Measurements from ENCODE around the gene SLC34A1. TPM values are rescaled to one million over a fixed set of nuclear protein-coding genes. Genes with fewer than 3 reads are reported as not detected.

The SLC34A1 gene
- total RNA-seq, 4 donors from 2014 or later, result 0.12 TPM; not detected in 3

- peaks cover 12% of the 10 kb centered on the region for H3K27me3 ChIP-seq
- no peak for ATAC-seq
- H3K27ac ChIP-seq, result no peak overlapping the region
- WGBS, 2 donors (ENCODE audit: low coverage in 1 of 2), result 68 to 70% methylated on average over 5 of the region's 6 CpGs
- TF ChIP-seq POLR2A (IDR thresholded peaks at IDR 0.05) (no peak), CTCF (IDR thresholded peaks at IDR 0.05) (no peak), EP300 (IDR thresholded peaks at IDR 0.05) (no peak), POLR2AphosphoS5 (IDR thresholded peaks at IDR 0.05) (no peak)
- peaks cover 0 to 45% (median 21%) of the 10 kb centered on the region in 3 donors for H3K4me1 ChIP-seq
- no peaks in the 10 kb centered on the region for H3K9me3 ChIP-seq
- no peak overlapping the region for H3K4me3 ChIP-seq
- H3K36me3 ChIP-seq, result no peaks in the 10 kb centered on the region
Measured at GRCh38 chr5:177361418-177362291, 22.6 kb upstream of the SLC34A1 start.

GRCh38 chr5:177362292-177362609 is 22.0 kb upstream of the SLC34A1 start:
- Histone ChIP-seq H3K4me1 (peaks cover 0 to 50% (median 23%) of the 10 kb centered on the region in 3 donors), H3K27ac (peak overlapping the region in 1 of 4 donors; percentile 13), H3K36me3 (no peaks in the 10 kb centered on the region), H3K27me3 (peaks cover 12% of the 10 kb centered on the region), H3K9me3 (no peaks in the 10 kb centered on the region), H3K4me3 (no peak overlapping the region)
- 42 to 68% methylated on average over 4 to 6 of the region's 8 CpGs for WGBS, 2 donors (ENCODE audit: low coverage in 1 of 2)
- TF ChIP-seq CTCF (IDR thresholded peaks at IDR 0.05), result no peak
- TF ChIP-seq POLR2A (IDR thresholded peaks at IDR 0.05), result no peak
- TF ChIP-seq POLR2AphosphoS5 (IDR thresholded peaks at IDR 0.05), result no peak
- TF ChIP-seq EP300 (IDR thresholded peaks at IDR 0.05), result no peak
- no peak for ATAC-seq

- Histone ChIP-seq H3K27me3 (peaks cover 12% of the 10 kb centered on the region), H3K36me3 (no peaks in the 10 kb centered on the region), H3K27ac (peak overlapping the region in 3 of 4 donors; percentile 8 to 48 (median 13)), H3K4me3 (peak overlapping the region; percentile 7 to 51), H3K9me3 (no peaks in the 10 kb centered on the region), H3K4me1 (peaks cover 0 to 56% (median 26%) of the 10 kb centered on the region in 3 donors)
- ATAC-seq, result peak; percentile 40
- WGBS, 2 donors (ENCODE audit: low coverage in 1 of 2), result 20 to 34% methylated on average over 7 to 18 of the region's 59 CpGs
- TF ChIP-seq POLR2A (IDR thresholded peaks at IDR 0.05) (no peak), CTCF (IDR thresholded peaks at IDR 0.05) (no peak)
Measured at GRCh38 chr5:177362610-177363507, 21.4 kb upstream of the SLC34A1 start.

GRCh38 chr5:177363565-177363964 is 20.7 kb upstream of the SLC34A1 start:
- ATAC-seq, result no peak
- Histone ChIP-seq H3K27ac (no peak overlapping the region), H3K4me3 (peak overlapping the region in 1 of 2 donors; percentile 51), H3K36me3 (no peaks in the 10 kb centered on the region), H3K9me3 (no peaks in the 10 kb centered on the region), H3K27me3 (peaks cover 7% of the 10 kb centered on the region), H3K4me1 (peaks cover 0 to 63% (median 29%) of the 10 kb centered on the region in 3 donors)
- 24 to 31% methylated on average over 9 to 10 of the region's 10 CpGs for WGBS, 2 donors (ENCODE audit: low coverage in 1 of 2)
- TF ChIP-seq POLR2A (IDR thresholded peaks at IDR 0.05), result no peak
- TF ChIP-seq POLR2AphosphoS5 (IDR thresholded peaks at IDR 0.05), result no peak
- TF ChIP-seq EP300 (IDR thresholded peaks at IDR 0.05), result no peak
- TF ChIP-seq CTCF (IDR thresholded peaks at IDR 0.05), result no peak

Data from gastroesophageal sphincter (tissue), 4 donors.